HCT116 (cell line): ENCODE results near the gene MDM4. TPM values are rescaled to one million over a fixed set of nuclear protein-coding genes. Genes with fewer than 3 reads are reported as not detected.

Experiments used
- ATAC-seq: fragments of 200-7000 bp; cut with Tn5 transposase; 2 replicates; pipeline ENCODE4 v1.9.1; 2020; ENCODE audit warnings: mild to moderate bottlenecking, moderate library complexity
- BruUV-seq: library from RNA; stranded (reverse); fragments of 400-500 nt; replicated peaks from 2 replicates; lab custom pipeline; 2021; lab: Mats Ljungman, UMichigan
- CTCF ChIA-PET: fragments of 300-600 bp; sonication (Branson Sonifier 250); formaldehyde crosslinking; loops from one replicate; lab custom pipeline; 2021; ENCODE audit warnings: antibody characterized with exemption; lab: Charles Lee
- POLR2A ChIA-PET: fragments of 300-600, 350-600 bp; sonication (Branson Sonifier 250); formaldehyde crosslinking; loops from one replicate; lab custom pipeline; 2021; ENCODE audit warnings: antibody characterized with exemption; lab: Charles Lee
- RAD21 ChIA-PET, 2 experiments: fragments of 300-600 bp; sonication (Branson Sonifier 250); formaldehyde crosslinking; loops; one replicate each; lab custom pipeline; 2023; ENCODE audit warnings: low total read pairs in 2 of 2; ENCODE audit not compliant: uncharacterized antibody in 2 of 2, unreplicated experiment in 2 of 2, low non-redundant PET in 1 of 2; lab: Charles Lee
- DNase-seq: peaks from one replicate; pipeline ENCODE4 v3.0.0-alpha.2; 2010; ENCODE audit warnings: low read depth, low spot score
- H2AFZ ChIP-seq: fragments of 200-600 bp; shearing (Covaris generic), sonication (generic); 2 replicates; pipeline ENCODE4 v1.6.1; 2017; ENCODE audit warnings: low read depth, mixed run types, mixed read lengths, antibody characterized with exemption, low read length; ENCODE audit not compliant: poor library complexity, severe bottlenecking
- H3K27ac ChIP-seq: 2 replicates; pipeline ENCODE4 v1.5.1; 2012; ENCODE audit warnings: low read depth, low read length
- H3K27me3 ChIP-seq: fragments of 200-600 bp; sonication (generic); 2 replicates; pipeline ENCODE4 v1.6.1; 2016; ENCODE audit warnings: mixed run types, low read length, mixed read lengths; ENCODE audit not compliant: insufficient read depth
- H3K36me3 ChIP-seq, 2 experiments: fragments of 200-500 bp in 1 of 2; fragments of 200-600 bp in 1 of 2; sonication (Bioruptor generic) in 1 of 2; sonication (generic) in 1 of 2; 2 replicates each; pipeline versions ENCODE4 v1.5.1 to v1.6.1; 2014 to 2016; ENCODE audit warnings: low read length in 2 of 2, inconsistent platforms in 1 of 2, mixed read lengths in 1 of 2, mixed run types in 1 of 2; ENCODE audit not compliant: insufficient read depth in 2 of 2, control insufficient read depth in 1 of 2
- H3K4me1 ChIP-seq, 2 experiments: fragments of 200-600 bp in 1 of 2; sonication (generic) in 1 of 2; 2 replicates each; pipeline versions ENCODE4 v1.5.1 to v1.6.1; 2012 to 2017; ENCODE audit warnings: low read length in 2 of 2, inconsistent platforms in 1 of 2, mild to moderate bottlenecking in 1 of 2, mixed read lengths in 1 of 2, mixed run types in 1 of 2, moderate library complexity in 1 of 2; ENCODE audit not compliant: insufficient read depth in 2 of 2, control insufficient read depth in 1 of 2
- H3K4me2 ChIP-seq: fragments of 200-600 bp; sonication (generic); 2 replicates; pipeline ENCODE4 v1.6.1; 2017; ENCODE audit warnings: mixed run types, low read length, mixed read lengths
- H3K4me3 ChIP-seq, 2 experiments: fragments of 200-600 bp in 1 of 2; sonication (generic) in 1 of 2; replicated peaks in 1 of 2; 2 replicates each; pipeline ENCODE4 v1.5.1; 2011 to 2016; ENCODE audit warnings: low read length in 2 of 2, control low read depth in 1 of 2, low read depth in 1 of 2, mild to moderate bottlenecking in 1 of 2, mixed read lengths in 1 of 2, mixed run types in 1 of 2
- H3K79me2 ChIP-seq: fragments of 200-600 bp; sonication (generic); 2 replicates; pipeline ENCODE4 v1.6.1; 2017; ENCODE audit warnings: mild to moderate bottlenecking, mixed run types, low read length, moderate library complexity, mixed read lengths; ENCODE audit not compliant: insufficient read depth
- H3K9ac ChIP-seq: fragments of 200-600 bp; sonication (generic); 2 replicates; pipeline ENCODE4 v1.6.1; 2016; ENCODE audit warnings: low read length, mixed read lengths
- H3K9me2 ChIP-seq: fragments of 200-600 bp; sonication (generic), shearing (Covaris generic); 2 replicates; pipeline ENCODE4 v1.6.1; 2017; ENCODE audit warnings: mixed run types, mild to moderate bottlenecking, moderate library complexity; ENCODE audit not compliant: insufficient read depth
- H3K9me3 ChIP-seq, 2 experiments: fragments of 200-500 bp in 1 of 2; fragments of 200-600 bp in 1 of 2; sonication (Bioruptor generic) in 1 of 2; sonication (generic) in 1 of 2; 2 replicates each; pipeline ENCODE4 v1.6.1; 2014 to 2017; ENCODE audit warnings: low read length in 2 of 2, mixed read lengths in 2 of 2, inconsistent platforms in 1 of 2, low read depth in 1 of 2, mild to moderate bottlenecking in 1 of 2, mixed run types in 1 of 2, moderate library complexity in 1 of 2; ENCODE audit not compliant: control insufficient read depth in 1 of 2, insufficient read depth in 1 of 2
- H4K20me1 ChIP-seq: fragments of 200-600 bp; sonication (generic), shearing (Covaris generic); 2 replicates; pipeline ENCODE4 v1.6.1; 2017; ENCODE audit warnings: mixed run types, mild to moderate bottlenecking, moderate library complexity; ENCODE audit not compliant: insufficient read depth
- ATF3 ChIP-seq: IDR thresholded peaks from 2 replicates; pipeline ENCODE4 v1.6.1; 2012
- CBX3 ChIP-seq: IDR thresholded peaks from 2 replicates; pipeline ENCODE4 v1.6.1; 2012; ENCODE audit warnings: low read depth
- CEBPB ChIP-seq: IDR thresholded peaks from 2 replicates; pipeline ENCODE4 v1.6.1; 2012; ENCODE audit warnings: low read depth
- ELF1 ChIP-seq: IDR thresholded peaks from 2 replicates; pipeline ENCODE4 v1.6.1; 2012; ENCODE audit warnings: low read depth, borderline replicate concordance
- EZH2 ChIP-seq: fragments of 200-600 bp; sonication (generic); IDR thresholded peaks from 2 replicates; pipeline ENCODE4 v1.6.1; 2017; ENCODE audit warnings: antibody characterized with exemption, mixed run types
- EZH2phosphoT487 ChIP-seq: fragments of 200-600 bp; IDR thresholded peaks from 2 replicates; pipeline ENCODE4 v1.6.1; 2018; ENCODE audit warnings: antibody characterized with exemption, borderline replicate concordance
- JUND ChIP-seq: IDR thresholded peaks from 2 replicates; pipeline ENCODE4 v1.6.1; 2012
- MAX ChIP-seq: IDR thresholded peaks from 2 replicates; pipeline ENCODE4 v1.6.1; 2012
- RAD21 ChIP-seq: IDR thresholded peaks from 2 replicates; pipeline ENCODE4 v1.6.1; 2012; ENCODE audit warnings: low read depth, mild to moderate bottlenecking
- SP1 ChIP-seq: IDR thresholded peaks from 2 replicates; pipeline ENCODE4 v1.6.1; 2012; ENCODE audit warnings: low read depth
- SRF ChIP-seq: IDR thresholded peaks from 2 replicates; pipeline ENCODE4 v1.6.1; 2012; ENCODE audit warnings: low read depth
- YY1 ChIP-seq: IDR thresholded peaks from 2 replicates; pipeline ENCODE4 v1.6.1; 2011; ENCODE audit warnings: low read length, low read depth, moderate library complexity, mild to moderate bottlenecking; ENCODE audit not compliant: insufficient replicate concordance; ENCODE audit errors: extremely low read depth
- ZFX ChIP-seq: fragments of 450-650 bp; IDR thresholded peaks from 2 replicates; pipeline ENCODE4 v1.6.1; 2017
- ZNF274 ChIP-seq: fragments of 200-500 bp; sonication (Bioruptor generic); IDR thresholded peaks from 2 replicates; pipeline ENCODE4 v1.6.1; 2014; ENCODE audit warnings: mild to moderate bottlenecking, low read depth, low read length, inconsistent platforms
- intact Hi-C: fragments of 100-400 bp; cut with micrococcal nuclease; formaldehyde crosslinking; loops from 2 replicates; pipeline ENCODE4 v1.10.0; 2022
- total RNA-seq: library from RNA; stranded (reverse); gene quantifications from one replicate; pipeline ENCODE4 v1.2.1, GENCODE V29; 2021; ENCODE audit not compliant: unreplicated experiment
- TF ChIP-seq, protein P1 (sequence below), 3 experiments: fragments of 200-600 bp in 1 of 3; sonication (generic) in 1 of 3; IDR thresholded peaks in 2 of 3; conservative IDR thresholded peaks in 1 of 3; 2 replicates each; pipeline ENCODE4 v1.5.1; 2012 to 2017; ENCODE audit warnings: low read depth in 2 of 3, low read length in 2 of 3, antibody characterized with exemption in 1 of 3, borderline replicate concordance in 1 of 3, control low read depth in 1 of 3, mild to moderate bottlenecking in 1 of 3, mixed read lengths in 1 of 3, mixed run types in 1 of 3, moderate library complexity in 1 of 3; ENCODE audit not compliant: insufficient read depth in 1 of 3
- TF ChIP-seq, protein P2 (sequence below): IDR thresholded peaks from 2 replicates; pipeline ENCODE4 v1.6.1; 2012; ENCODE audit warnings: low read depth
- TF ChIP-seq, protein P3 (sequence below): IDR thresholded peaks from 2 replicates; pipeline ENCODE4 v1.6.1; 2011; ENCODE audit warnings: mild to moderate bottlenecking, low read length, moderate library complexity; ENCODE audit not compliant: insufficient replicate concordance; ENCODE audit errors: extremely low read depth

MDM4 gene
- total RNA-seq, 1 experiment from 2014 or later: 79.5 TPM

GRCh38 chr1:204550926-204551325, 34.7 kb downstream of the MDM4 start:
- H3K9me3 ChIP-seq: no peaks in the 10 kb centered on the region
- H3K27me3 ChIP-seq: no peaks in the 10 kb centered on the region
- no peaks in the 10 kb centered on the region for H3K9me2 ChIP-seq
- no peak overlapping the region for H2AFZ ChIP-seq
- intact Hi-C loops: no loop called here
- TF ChIP-seq CEBPB (no peak), MAX (no peak), ZNF274 (no peak), EZH2phosphoT487 (no peak), ELF1 (no peak), ATF3 (no peak), SRF (no peak), RAD21 (no peak), ZFX (no peak), SP1 (no peak), CBX3 (no peak), JUND (no peak), YY1 (no peak), EZH2 (no peak)
- TF ChIP-seq, protein P1, sequence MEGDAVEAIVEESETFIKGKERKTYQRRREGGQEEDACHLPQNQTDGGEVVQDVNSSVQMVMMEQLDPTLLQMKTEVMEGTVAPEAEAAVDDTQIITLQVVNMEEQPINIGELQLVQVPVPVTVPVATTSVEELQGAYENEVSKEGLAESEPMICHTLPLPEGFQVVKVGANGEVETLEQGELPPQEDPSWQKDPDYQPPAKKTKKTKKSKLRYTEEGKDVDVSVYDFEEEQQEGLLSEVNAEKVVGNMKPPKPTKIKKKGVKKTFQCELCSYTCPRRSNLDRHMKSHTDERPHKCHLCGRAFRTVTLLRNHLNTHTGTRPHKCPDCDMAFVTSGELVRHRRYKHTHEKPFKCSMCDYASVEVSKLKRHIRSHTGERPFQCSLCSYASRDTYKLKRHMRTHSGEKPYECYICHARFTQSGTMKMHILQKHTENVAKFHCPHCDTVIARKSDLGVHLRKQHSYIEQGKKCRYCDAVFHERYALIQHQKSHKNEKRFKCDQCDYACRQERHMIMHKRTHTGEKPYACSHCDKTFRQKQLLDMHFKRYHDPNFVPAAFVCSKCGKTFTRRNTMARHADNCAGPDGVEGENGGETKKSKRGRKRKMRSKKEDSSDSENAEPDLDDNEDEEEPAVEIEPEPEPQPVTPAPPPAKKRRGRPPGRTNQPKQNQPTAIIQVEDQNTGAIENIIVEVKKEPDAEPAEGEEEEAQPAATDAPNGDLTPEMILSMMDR (IDR thresholded peaks at IDR 0.05 in 2 of 3, conservative IDR thresholded peaks at IDR 0.05 in 1 of 3; ENCODE audit: borderline replicate concordance in 1 of 3, insufficient read depth in 1 of 3, low read depth in 2 of 3, low read length in 2 of 3): no peak
- TF ChIP-seq, protein P2, sequence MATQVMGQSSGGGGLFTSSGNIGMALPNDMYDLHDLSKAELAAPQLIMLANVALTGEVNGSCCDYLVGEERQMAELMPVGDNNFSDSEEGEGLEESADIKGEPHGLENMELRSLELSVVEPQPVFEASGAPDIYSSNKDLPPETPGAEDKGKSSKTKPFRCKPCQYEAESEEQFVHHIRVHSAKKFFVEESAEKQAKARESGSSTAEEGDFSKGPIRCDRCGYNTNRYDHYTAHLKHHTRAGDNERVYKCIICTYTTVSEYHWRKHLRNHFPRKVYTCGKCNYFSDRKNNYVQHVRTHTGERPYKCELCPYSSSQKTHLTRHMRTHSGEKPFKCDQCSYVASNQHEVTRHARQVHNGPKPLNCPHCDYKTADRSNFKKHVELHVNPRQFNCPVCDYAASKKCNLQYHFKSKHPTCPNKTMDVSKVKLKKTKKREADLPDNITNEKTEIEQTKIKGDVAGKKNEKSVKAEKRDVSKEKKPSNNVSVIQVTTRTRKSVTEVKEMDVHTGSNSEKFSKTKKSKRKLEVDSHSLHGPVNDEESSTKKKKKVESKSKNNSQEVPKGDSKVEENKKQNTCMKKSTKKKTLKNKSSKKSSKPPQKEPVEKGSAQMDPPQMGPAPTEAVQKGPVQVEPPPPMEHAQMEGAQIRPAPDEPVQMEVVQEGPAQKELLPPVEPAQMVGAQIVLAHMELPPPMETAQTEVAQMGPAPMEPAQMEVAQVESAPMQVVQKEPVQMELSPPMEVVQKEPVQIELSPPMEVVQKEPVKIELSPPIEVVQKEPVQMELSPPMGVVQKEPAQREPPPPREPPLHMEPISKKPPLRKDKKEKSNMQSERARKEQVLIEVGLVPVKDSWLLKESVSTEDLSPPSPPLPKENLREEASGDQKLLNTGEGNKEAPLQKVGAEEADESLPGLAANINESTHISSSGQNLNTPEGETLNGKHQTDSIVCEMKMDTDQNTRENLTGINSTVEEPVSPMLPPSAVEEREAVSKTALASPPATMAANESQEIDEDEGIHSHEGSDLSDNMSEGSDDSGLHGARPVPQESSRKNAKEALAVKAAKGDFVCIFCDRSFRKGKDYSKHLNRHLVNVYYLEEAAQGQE: no peak
- TF ChIP-seq, protein P3, sequence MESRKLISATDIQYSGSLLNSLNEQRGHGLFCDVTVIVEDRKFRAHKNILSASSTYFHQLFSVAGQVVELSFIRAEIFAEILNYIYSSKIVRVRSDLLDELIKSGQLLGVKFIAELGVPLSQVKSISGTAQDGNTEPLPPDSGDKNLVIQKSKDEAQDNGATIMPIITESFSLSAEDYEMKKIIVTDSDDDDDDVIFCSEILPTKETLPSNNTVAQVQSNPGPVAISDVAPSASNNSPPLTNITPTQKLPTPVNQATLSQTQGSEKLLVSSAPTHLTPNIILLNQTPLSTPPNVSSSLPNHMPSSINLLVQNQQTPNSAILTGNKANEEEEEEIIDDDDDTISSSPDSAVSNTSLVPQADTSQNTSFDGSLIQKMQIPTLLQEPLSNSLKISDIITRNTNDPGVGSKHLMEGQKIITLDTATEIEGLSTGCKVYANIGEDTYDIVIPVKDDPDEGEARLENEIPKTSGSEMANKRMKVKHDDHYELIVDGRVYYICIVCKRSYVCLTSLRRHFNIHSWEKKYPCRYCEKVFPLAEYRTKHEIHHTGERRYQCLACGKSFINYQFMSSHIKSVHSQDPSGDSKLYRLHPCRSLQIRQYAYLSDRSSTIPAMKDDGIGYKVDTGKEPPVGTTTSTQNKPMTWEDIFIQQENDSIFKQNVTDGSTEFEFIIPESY: no peak
- H3K4me1 ChIP-seq: no peaks in the 10 kb centered on the region
- H3K79me2 ChIP-seq: peaks cover 10% of the 10 kb centered on the region; the same call in 1 of the 2 replicates
- H4K20me1 ChIP-seq: 0 out of 2 replicates have a peak, but pooled peaks cover 5% of the 10 kb centered on the region
- DNase-seq: no peak
- no peak overlapping the region for H3K4me3 ChIP-seq
- ChIA-PET POLR2A (interaction anchor here (0.7 kb wide), 1 partner anchor 829 kb away, joined by 3 read pairs; no protein-coding TSS in a partner anchor), CTCF (interaction anchor here (1.3 kb wide), 1 partner anchor 256 kb away, joined by 6 read pairs; no protein-coding TSS in a partner anchor), RAD21 (no interaction called here)
- no peak for ATAC-seq
- H3K27ac ChIP-seq: no peak overlapping the region
- no TSS peak for BruUV-seq
- no peak overlapping the region for H3K4me2 ChIP-seq
- H3K36me3 ChIP-seq: peaks cover 40 to 56% of the 10 kb centered on the region in 2 experiments
- H3K9ac ChIP-seq: no peak overlapping the region
